HG02973 (cell line): Measurements from ENCODE around the gene BPIFA3.

ENCODE experiments used
- ATAC-seq: cut with Tn5 transposase; IDR thresholded peaks from one replicate; pipeline ENCODE4 v1.9.1; 2021; ENCODE audit warnings: moderate library complexity; ENCODE audit not compliant: unreplicated experiment

BPIFA3 gene

GRCh38 chr20:33211817-33212424 is 5.2 kb upstream of the BPIFA3 start:
- no peak for ATAC-seq

GRCh38 chr20:33224399-33224798 is 7.2 kb downstream of the BPIFA3 start:
- ATAC-seq = no peak

- no peak for ATAC-seq
Observed at GRCh38 chr20:33229843-33230242, 12.7 kb downstream of the BPIFA3 start.

GRCh38 chr20:33231237-33231636 is 14.1 kb downstream of the BPIFA3 start:
- no peak for ATAC-seq

GRCh38 chr20:33232486-33233072 is 15.4 kb downstream of the BPIFA3 start:
- ATAC-seq = no peak

GRCh38 chr20:33233129-33233774 is 16.1 kb downstream of the BPIFA3 start:
- no peak for ATAC-seq

- ATAC-seq = no peak
Observed at GRCh38 chr20:33234050-33234449, 16.9 kb downstream of the BPIFA3 start.

GRCh38 chr20:33235696-33236095 is 18.5 kb downstream of the BPIFA3 start, which contains the start of gene BPIFA1:
Gene BPIFA1, plus strand, starts transcription at chr20:33235996. Its CDS starts 1,716 bp downstream, at chr20:33237712.
- ATAC-seq = no peak

GRCh38 chr20:33236351-33236750 is 19.2 kb downstream of the BPIFA3 start:
- no peak for ATAC-seq

GRCh38 chr20:33237989-33238388 is 20.8 kb downstream of the BPIFA3 start:
- ATAC-seq = no peak

- no peak for ATAC-seq
Observed at GRCh38 chr20:33239418-33239817, 22.3 kb downstream of the BPIFA3 start.

GRCh38 chr20:33239979-33240736 is 23.0 kb downstream of the BPIFA3 start:
- ATAC-seq = no peak

- ATAC-seq = no peak
Observed at GRCh38 chr20:33240923-33241322, 23.8 kb downstream of the BPIFA3 start.

GRCh38 chr20:33242319-33243100 is 25.4 kb downstream of the BPIFA3 start:
- no peak for ATAC-seq

GRCh38 chr20:33246077-33246476 is 28.9 kb downstream of the BPIFA3 start:
- no peak for ATAC-seq

- no peak for ATAC-seq
Observed at GRCh38 chr20:33249456-33249855, 32.3 kb downstream of the BPIFA3 start.

GRCh38 chr20:33250666-33251065 is 33.5 kb downstream of the BPIFA3 start:
- ATAC-seq = no peak

GRCh38 chr20:33251496-33251895 is 34.3 kb downstream of the BPIFA3 start:
- ATAC-seq = no peak

- ATAC-seq = no peak
Observed at GRCh38 chr20:33252460-33252859, 35.3 kb downstream of the BPIFA3 start.

- no peak for ATAC-seq
Observed at GRCh38 chr20:33255005-33255404, 37.9 kb downstream of the BPIFA3 start.

GRCh38 chr20:33257237-33257636 is 40.1 kb downstream of the BPIFA3 start:
- no peak for ATAC-seq
